GM19193 (cell line): ENCODE results near the gene DGKG.

Source experiments
- POLR2A ChIP-seq: IDR thresholded peaks from 4 replicates; pipeline ENCODE4 v1.6.1; 2011; ENCODE audit not compliant: insufficient read depth, insufficient read length; ENCODE audit errors: extremely low read depth

DGKG gene

DNA sequence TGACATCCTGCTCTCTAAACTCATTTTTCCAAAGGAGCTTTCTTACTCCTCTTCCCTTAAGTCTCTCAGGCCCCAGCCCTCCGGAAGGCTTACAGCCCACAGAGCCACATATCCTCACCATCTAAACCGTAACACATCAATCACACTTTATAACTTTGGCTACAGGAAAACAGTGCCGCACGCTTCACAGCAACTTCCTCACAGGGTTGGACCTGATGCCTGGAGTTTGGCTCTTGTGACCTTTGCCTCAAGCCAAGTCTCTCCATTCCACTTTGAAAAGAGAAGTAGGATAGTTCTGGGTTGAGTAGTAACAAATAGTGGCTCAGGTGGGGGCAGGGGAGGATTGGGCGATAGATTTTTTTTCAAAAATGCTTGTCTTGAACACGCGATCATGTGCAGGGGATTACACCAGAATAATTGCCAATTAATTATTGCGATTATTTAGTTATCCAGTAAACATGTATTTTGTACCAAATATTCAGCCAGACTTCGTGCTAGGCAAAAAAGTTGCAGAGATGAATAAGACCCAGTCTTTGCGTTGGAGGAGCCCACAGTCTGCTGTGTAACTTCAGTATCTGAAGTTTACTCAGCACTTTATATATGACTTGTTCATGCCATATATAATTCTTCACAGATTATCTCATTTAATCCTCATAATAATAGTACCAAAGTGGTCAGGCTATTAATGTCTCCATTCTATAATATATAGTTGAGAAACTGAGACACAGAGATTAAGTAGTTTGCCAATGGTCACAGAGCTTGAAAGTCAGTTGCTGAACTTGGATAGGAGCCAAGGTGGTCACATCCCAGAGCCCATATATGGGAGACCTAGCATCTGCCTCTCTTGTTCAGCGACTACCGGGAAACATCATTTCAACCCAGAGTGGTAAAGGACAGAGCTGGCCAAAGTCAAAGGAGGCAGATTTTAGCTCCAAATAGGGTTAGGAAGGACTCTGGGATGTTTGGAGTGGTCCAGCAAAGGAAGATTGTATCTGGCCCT, 250.8 kb downstream of the DGKG start:
- TF ChIP-seq POLR2A: no peak

DNA sequence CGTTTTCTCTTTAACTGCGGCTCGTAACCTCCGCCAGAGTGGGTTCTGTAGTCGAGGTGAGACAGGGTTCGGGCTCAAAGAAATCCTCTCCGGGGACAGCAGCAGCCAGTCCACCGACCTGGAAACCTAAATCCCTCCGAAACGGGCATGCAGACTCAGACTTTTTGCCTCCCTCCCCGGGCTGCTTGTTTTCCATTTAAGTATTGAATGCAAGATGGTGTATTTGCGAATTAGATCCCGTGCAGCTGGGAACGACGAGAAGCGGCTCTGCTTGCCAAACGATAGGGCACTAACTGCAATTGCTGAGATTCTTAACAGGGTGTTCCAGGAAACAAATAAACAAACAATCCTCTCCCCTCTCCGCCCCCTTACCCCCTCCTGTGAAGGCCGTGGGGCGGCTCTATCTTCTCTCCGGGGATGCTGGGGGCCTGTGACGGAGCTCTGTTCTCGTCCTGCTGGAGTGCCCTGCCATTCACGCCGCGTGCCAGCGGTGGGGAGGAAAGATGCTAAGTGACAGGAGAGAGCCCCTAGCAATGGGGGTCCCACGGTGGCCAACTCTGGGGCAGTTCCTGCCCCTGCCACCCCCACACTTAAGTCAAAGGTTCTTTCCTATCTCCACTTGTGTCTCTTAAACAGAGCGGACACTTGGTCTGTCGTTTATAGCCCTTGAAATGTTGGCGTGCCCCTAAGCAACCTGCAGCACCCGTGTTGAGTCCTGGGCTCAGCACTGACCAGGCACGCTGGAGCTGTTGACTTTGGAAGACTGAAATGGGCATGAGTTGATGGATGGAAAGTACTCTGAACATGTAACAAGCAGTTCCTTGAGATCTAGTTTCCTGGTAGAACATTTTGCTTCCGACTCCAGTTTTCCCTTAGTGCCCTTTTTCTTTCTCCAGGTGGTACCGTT, 251.9 kb downstream of the DGKG start:
- TF ChIP-seq POLR2A: no peak

GRCh38 chr3:186108941-186109865, 252.8 kb downstream of the DGKG start, which contains the start of gene ETV5:
ETV5 (minus strand) TSS chr3:186109089; CDS start chr3:186105868, 3,221 bp downstream.
- TF ChIP-seq POLR2A: peak; percentile 83

DNA sequence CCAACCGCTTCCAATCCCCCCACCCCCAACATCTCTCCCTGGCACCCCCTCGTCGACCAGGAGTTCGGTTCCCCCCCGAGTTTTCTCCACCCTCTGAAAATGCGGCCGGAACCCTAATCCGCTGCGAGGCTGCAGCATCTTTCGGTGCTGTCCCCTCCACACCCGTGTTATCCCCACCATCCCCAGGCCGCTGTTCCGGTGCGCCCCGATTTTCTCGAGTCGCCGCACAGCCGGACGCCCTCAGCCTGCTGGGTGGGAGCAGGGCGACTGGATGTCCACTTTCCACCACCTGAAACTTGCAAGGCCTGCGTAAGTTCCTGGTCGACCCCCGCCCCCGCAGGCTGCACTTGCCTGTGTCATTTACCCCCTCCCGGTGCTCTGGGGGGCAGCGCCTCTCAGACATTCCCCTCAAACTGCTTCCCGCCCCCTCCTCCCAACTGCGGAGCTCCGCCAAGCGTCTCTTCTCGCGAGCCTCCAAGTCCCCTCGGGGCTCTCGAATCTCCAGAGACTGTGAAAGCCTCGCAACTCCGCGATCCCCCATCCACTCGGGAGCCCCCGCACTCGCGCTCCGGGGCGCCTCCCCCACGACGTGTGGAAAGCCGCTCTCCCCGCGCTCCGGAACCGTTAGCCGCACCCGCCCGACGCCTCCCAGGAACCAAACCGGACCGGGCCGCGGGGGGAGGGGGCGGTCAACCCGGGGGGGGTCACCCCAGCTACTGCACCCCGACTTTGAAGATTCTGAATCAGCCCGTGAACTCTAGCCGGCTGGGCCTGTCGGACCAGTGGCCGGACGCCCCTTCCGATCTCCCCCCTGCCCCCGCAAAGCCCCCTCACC, 253.7 kb downstream of the DGKG start:
- no peak for TF ChIP-seq POLR2A

DNA sequence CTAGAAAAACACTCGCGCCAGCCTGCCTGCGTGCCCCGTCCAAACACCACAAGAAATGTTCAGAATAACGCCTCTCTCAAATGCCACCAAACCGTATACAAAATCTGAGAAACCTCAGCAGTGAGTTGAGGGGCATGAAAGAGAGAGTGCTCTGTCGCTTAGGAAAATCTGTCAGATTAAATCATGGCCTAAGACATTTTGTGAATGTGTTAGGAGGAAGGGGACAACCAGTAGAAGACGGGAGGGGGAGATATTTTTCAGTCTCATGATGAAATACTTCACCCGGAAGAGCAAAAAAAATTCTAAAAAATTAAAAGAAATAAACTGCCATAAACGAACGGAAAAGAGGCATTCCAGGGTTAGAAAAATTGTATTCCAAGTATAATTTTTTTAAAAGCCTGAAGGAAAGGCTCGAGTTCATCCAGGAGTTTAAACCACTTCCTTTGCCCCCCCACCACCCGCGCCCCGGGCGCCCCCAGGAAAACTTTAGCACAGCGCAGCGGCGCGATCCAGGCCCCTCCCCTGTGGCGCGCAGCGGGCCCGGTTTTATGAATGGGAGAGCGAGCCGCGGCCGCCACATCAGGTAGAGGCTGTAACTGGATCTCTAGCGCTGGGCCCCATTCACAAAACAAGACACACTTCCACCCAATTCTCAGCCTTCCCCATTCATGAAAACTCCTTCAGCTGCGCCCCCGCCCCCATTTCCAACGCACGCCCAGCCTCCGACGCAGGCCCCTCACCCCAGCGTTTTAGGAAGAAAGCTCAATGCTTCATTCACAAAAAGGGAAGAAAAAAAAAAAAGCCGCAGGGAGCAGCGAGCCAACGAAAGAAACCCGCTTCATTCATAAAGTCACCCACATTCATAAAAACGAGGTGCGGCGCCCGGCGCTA, 254.6 kb downstream of the DGKG start:
- no peak for TF ChIP-seq POLR2A

DNA sequence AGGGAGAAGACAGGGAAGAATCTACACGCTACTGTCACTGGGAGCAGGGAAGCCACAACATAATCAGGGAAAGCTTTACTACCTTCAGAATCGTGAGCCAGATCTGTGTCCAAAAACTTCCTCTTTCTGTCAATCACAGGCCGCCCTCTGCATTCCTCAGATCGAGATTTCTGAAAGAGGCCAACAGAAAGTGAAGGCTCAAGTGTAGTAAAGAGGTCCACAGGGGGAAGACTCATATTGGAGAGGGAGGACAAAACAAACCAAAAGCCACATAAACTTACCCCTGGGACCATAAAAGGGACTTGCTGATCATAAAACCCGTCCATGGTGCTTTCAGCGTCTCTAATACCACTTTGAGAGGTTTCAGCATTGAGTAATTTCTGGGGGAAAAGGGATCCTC, 256.5 kb downstream of the DGKG start:
- TF ChIP-seq POLR2A: no peak

DNA sequence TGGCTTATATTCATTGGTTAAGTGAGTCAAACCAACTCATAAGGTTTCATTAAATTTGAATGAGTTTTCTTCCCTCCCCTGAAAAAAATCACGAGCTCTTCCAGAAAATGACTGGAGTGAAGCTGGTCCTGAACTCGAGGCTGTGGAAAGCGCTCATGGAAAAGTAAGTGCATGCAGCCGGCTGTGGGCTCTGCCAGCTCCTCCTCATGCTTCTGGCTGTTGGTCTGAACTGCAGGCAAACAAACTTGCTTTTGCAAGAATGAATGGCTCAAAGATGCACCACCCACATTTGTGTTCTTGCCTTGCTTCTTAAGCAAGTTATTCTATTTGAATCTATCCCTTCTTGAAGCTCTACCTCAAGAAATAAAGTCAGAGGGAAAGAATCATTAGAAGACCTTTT, 259.3 kb downstream of the DGKG start:
- no peak for TF ChIP-seq POLR2A

DNA sequence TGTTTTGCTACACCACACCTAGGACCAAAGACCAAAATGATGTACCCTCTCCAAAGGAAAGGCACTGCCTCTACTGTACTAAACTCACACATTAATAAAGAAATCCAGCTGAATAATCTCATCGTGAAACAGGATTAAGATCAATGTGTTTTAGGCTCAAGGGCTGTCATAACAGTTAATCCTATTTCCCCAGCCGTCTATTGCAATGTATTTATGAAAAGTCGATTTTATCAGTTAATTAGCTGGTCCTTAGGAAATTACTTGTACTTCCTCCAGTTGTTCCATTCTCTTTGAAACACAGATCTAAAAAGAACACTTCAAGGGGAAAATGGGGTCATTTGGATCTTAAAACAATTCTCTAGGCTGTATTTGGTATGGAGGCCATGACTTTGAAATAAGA, 261.6 kb downstream of the DGKG start:
- TF ChIP-seq POLR2A: no peak

- TF ChIP-seq POLR2A: no peak
These were observed 262.9 kb downstream of the DGKG start for GRCh38 chr3:186099178-186099577.

GRCh38 chr3:186098740-186099139, 263.3 kb downstream of the DGKG start:
- TF ChIP-seq POLR2A: no peak

GRCh38 chr3:186097663-186098451, 264.2 kb downstream of the DGKG start:
- no peak for TF ChIP-seq POLR2A

GRCh38 chr3:186097317-186097662, 264.7 kb downstream of the DGKG start:
- TF ChIP-seq POLR2A: no peak
